ENCODE results near the gene PFDN5.
A peak's percentile ranks its signal among the peaks of the same experiment; 100 is the strongest.
"Not testable (repeated sequence)": the region's sequence is repeated elsewhere in the genome, so short reads cannot be mapped to it uniquely, and the experiment has no call there.

PFDN5 gene

DNA sequence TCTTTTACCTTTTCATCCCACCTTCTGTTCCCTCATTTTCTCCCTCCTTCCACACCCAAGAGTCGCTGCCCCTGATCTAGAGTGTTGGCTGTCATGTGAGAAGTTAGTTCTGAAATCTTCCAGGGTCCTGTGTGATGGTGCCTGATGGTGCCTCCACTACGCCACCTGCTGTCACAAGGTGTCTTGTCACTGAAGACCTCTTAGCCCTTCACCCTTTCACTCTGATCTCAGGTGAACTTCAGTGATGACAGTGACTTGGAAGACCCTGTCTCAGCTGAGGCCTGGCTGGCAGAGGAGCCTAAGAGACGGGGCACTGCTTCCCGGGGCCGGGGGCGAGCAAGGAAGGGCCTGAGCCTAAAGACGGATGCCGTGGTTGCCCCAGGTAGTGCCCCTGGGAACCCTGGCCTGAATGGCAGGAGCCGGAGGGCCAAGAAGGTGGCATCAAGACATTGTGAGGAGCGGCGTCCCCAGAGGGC is 7.6 kb upstream of the PFDN5 start:
- DNase-seq = peak; percentile 75

DNA sequence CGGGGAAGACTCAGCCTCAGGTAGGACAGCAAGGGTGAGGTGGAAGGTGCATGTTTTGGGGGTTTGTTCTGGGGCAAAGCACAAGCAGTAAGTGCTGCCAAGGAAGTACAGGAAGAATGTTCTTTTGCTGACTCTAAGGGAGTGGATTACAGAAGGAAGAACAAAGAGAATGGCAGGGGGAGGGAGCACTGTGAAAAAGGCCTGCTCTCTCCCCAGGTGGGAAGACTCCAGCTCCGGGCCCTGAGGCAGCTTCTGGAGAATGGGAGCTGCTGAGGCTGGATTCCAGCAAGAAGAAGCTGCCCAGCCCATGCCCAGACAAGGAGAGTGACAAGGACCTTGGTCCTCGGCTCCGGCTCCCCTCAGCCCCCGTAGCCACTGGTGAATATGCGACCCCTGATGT is 7.0 kb upstream of the PFDN5 start:
- no peak for DNase-seq

DNA sequence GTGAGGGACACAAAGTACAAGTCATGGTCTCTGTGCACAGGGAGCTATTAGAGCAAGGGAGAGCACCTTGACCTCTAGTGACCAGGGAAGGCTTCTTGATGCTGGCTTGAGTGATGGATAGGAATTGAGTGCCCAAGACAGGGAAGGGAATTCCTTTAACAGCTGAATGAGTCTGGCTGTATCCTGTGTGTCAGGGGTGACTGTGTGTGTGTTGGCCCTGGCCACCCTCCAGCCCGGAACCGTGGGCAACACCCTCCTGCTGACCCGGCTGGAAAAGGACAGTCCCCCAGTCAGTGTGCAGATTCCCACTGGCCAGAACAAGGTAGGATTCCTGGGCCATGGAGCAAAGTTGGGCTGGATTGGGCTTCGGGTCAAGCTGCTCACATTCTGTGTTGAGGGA is 5.5 kb upstream of the PFDN5 start:
- DNase-seq = no peak

DNA sequence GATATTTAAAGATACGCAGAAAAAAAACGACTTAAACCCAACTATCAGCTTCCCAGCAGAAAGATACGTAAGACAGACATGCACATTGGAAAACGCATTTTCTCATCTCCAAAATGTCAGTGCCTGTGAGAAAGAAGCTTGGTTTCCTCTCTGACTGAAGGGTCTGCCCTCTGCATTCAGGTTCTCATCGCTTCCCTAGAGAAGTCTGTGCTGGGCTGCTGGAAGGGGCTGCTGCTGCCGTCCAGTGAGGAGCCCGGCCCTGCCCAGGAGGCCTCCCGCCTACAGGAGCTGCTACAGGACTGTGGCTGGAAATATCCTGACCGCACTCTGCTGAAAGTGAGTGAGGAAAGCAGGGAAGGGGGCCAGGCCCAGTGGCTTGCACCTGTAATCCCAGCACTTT is 4.7 kb upstream of the PFDN5 start:
- peak; percentile 32 for DNase-seq

DNA sequence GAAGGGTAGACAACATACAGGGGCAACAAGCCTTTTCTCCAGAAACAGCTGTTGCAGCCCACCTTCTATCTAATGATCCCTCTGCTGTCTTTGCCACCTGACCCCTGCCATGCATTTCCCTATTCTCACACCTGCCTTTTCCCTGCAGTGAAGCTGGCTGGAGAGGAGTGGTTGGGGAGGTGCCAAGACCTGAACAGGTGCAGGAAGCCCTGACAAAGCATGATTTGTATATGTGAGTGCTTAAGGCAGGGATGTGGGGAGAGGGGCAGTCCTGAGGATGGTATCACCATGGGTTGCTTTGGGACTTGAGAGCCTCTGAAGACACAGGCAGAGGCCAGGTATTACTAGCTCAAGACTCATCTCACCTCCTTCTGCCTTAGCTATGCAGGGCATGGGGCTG is 2.9 kb upstream of the PFDN5 start:
- no peak for DNase-seq

DNA sequence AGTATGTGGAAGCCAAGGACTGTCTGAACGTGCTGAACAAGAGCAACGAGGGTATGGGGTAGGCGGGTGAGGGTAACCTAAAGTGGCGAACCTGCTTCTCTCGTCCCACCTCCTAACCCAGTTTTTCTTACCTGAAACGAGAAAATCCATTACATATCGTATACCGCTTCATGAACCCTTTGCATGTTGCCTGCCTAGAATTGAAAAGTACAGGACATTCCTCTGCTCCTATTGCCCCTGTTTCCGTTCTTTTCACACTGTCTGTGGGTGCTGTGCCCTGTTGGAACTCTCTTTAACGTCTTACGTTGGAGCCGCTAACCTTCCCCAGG is 513 bp downstream of the PFDN5 start:
- DNase-seq = no peak

DNA sequence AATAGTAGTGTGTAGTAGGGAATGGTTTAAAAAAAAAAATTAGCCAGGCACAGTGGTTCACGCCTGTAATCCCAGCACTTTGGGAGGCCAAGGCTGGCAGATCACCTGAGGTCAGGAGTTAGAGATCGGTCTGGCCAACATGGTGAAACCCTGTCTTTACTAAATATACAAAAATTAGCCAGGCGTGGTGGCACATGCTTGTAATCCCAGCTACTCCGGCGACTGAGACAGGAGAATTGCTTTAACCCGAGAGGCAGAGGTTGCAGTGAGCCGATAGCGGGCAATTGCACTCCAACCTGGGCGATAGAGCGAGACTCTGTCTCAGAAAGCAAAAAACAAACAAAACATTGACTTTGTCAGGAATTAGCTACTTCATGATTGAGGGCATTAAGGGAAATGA is 1.8 kb downstream of the PFDN5 start:
- DNase-seq = not testable (repeated sequence)

DNA sequence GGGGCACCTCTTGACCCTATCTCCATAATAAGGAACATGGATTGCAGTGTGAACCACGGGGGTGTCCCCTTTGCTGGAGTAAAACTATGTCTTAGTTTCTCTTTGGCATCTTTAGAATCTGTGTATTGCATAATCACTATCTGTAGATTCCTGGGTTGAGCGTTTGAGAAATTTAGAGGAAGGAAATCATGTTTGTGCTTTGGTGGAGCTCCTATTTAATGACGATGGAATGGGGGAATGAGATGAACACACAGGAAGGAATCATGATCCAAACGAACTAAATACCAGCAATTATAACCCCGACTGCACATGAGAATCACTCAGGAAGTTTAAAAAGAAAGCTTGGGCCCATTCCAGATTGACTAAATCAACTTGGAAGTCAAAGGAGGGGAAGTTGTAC is 2.8 kb downstream of the PFDN5 start:
- no peak for DNase-seq

DNA sequence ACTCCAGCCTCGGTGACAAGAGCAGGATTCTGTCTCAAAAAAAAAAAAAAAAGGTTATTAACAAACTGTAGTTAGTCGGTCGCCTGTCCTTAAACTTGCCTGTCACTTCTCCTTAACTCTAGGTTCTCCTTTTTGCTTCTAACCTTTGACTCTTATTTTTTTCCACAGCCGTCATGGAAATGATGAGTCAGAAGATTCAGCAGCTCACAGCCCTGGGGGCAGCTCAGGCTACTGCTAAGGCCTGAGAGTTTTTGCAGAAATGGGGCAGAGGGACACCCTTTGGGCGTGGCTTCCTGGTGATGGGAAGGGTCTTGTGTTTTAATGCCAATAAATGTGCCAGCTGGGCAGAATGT is 3.7 kb downstream of the PFDN5 start:
- peak; percentile 64 for DNase-seq

DNA sequence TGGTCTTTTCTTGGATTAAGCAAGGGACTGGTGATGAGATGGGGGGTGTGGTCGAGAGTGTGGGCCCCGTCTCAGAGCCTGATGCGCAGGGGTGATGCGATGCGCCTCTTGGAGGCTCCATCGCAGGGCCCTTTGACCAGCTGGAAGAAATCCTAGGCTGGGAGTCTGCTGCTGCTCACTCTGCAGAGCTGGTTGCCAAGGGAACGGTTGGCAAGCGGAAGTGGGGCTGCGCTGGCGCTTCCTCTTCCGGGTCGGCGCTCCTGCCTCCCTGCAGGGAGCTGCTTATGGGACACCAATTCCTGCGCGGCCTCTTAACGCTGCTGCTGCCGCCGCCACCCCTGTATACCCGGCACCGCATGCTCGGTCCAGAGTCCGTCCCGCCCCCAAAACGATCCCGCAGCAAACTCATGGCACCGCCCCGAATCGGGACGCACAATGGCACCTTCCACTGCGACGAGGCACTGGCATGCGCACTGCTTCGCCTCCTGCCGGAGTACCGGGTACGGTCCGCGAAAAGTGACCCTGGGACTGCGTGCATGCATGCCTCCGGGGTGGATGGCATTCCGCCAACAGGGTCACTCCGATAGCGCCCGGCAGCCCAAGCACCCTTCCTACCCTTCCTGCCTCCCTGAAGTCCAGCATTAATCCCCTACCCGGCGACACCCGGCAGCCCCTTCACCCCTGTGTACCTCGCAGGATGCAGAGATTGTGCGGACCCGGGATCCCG is 4.3 kb downstream of the PFDN5 start, which contains the start of gene MYG1:
TSS of gene MYG1 (plus strand) at position 242 of the 727 bp plus-strand sequence. CDS start at position 285, 43 bp downstream.
- peak; percentile 95 for DNase-seq

DNA sequence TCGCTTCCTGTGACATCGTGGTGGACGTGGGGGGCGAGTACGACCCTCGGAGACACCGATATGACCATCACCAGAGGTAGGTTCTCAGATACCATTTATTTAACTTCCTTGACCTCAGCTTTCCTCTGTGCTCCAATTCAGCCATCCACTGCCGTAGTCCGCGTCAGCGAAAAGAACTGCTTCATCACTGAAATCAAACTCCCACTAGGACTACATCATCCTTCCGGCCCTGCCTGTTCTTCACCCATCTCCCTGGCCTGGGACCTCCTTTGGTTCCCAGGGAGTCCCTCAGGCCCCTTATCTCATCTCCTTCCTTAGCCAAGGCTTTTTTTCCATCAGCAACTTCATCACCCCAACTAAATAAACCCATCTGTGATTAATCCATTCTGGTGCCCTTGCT is 4.8 kb downstream of the PFDN5 start:
- peak; percentile 41 for DNase-seq

DNA sequence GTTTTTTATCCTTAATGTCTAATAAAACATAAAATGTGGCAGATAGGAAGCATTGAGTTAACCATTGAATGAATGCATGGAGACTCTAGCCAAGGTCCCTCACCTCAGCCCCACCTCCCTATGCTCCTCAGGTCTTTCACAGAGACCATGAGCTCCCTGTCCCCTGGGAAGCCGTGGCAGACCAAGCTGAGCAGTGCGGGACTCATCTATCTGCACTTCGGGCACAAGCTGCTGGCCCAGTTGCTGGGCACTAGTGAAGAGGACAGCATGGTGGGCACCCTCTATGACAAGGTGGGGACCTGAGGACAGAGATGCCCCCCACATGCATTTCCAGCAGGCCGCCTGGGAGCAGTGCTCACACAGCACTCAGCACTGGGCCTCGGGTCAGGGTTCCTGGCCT is 7.6 kb downstream of the PFDN5 start:
- DNase-seq = no peak

DNA sequence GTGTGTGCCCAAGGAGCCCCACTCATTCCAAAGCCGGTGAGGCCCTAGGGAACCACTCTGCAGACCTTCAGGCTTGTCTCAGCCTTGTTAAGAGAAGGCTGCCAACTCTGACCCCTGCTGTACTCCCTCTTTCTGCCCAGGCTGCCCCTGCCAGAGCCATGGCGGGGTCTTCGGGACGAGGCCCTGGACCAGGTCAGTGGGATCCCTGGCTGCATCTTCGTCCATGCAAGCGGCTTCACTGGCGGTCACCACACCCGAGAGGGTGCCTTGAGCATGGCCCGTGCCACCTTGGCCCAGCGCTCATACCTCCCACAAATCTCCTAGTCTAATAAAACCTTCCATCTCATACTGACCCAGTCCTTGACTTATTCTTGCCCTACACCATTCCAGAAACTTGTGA is 11.5 kb downstream of the PFDN5 start:
- no peak for DNase-seq

DNA sequence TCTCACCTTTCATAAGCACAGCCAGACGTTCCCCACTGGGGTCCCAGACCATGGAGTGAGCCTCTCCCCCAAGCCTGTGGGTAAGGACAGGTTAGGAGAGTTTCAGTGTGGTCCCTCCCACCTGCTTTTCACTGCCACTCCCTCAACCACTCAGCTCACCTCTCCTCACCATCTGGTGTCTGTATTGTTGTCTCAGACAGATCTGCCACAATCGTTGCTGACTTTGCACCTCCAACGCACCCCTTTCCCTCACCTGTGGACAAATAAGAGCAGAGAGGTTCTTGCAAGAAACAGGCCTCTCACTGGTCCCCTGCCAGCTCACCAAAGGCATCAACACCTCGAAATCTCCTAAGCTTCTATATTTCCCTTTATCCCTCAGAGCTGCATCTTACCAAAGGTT is 12.9 kb downstream of the PFDN5 start:
- no peak for DNase-seq

DNA sequence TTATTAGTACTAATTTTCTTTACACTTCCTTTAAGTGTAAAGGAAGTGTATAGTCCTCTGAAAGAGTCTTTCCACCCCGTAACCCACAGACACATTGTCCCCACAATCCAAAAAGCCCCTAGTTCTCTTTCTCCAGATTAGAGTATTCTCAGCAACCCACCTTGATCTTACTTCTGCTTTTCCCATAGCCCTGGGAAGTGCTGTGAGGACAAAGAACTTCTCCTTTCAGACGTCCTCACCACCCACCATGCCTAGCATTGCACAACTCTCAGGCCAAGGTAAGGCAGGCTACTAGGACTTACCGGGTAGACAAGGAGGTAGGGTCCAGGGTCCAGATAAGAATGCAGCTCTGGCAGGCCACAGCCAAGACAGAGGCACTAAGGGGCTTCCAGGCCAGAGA is 18.7 kb downstream of the PFDN5 start:
- DNase-seq = no peak

DNA sequence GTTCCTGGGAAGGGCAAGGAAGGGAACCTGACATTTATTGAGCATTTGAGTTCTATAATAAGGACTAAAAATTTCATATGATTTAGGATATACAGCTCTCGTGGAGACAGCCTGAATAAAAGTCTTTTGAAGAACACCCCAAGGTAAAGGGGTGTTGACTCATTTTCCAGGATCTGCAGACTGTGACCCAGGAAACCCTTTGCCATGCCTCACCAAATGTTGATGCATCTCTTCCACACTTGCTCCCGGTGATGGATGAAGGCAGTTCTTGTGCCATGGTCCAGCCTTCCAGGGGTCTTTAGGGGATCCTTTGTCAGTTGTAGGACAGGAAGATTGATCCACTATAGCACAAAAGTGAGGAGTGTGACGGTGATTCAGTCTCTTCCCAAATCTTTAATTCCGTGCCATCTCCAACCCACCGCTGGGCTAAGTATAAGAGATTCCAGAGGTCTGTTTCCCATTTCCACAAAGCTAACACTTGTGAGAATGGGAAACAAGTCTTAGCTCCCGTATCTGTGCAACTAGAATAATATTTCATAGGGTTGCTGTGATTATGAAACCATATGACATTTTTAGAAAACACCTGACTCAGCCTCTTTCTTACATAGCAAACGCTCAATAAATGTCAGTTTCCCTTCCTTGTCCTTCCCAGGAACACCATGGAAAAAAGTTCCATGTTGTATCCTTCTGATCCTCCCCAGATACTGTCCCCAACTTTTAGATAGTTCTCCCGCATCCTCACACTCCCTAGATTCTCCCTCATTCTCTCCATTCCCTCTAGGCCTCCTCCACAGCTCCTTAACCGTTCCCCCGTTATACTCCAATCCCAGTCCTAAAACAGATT is 25.2 kb downstream of the PFDN5 start:
- no peak for DNase-seq

DNA sequence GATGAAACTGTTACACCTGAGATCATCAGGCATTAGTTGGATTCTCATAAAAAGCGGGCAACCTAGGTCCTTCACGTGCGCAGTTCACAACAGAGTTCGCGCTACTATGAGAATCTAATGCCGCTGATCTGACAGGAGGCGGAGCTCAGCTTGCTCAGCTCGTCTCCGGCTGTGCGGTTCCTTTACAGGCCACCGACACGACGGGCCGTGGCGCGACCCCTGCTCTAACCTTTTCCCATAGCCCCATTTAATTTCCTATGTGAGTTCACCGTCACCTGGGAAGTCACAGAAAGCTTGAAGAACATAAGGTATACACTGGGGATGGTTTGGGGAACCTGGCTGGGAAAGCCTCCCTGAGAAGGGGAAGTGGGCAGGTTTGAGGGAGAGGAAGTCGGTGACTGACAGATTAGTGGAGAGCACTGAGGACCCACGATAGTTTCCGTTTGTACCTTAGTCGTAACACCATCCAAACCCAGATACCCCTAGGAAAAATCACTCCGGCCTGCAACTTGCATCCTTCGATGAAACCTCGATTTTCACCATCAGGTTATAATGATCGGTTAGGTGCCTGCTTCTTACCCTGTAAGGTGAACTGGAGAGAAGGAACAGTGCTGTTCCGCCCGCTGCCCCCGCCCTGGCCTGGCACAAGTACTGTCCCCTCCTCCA is 28.9 kb downstream of the PFDN5 start:
- DNase-seq = peak; percentile 73

DNA sequence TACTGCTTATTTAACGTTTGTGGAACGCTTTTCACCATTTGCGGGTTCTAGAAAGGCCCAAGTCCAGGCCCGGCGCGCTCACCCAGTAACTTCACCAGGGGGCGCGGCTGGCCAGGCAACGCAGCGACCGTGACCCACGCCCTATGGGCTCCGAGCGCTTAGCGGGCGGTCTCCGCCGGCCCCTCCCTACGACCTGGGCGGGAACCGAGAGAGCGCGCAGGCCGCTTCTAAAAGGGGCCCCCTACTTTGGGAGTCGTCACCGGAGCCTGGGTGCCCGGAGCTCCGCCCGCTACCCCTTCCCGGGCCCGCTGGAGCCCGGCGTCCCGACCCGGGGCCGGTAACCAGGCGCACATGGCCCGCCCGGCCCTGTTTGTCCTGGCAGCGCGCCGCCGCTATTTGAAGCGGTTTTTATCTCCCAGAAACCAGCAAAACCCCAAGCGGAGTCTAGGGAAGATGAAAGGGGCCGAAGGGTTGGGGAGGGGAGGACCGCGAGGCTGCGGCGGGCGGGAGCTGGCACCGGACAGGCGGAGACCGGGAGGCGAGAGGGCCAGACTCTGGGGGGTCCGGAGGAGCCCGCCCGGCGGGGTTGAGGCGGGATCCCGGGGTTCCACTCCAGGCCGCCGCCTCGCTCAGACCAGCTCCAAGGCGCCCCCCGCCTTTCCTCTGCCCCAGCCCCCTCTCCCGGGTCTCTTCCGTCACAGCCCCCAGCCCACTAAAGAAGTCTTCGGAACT is 29.6 kb downstream of the PFDN5 start:
- peak; percentile 95 for DNase-seq

DNA sequence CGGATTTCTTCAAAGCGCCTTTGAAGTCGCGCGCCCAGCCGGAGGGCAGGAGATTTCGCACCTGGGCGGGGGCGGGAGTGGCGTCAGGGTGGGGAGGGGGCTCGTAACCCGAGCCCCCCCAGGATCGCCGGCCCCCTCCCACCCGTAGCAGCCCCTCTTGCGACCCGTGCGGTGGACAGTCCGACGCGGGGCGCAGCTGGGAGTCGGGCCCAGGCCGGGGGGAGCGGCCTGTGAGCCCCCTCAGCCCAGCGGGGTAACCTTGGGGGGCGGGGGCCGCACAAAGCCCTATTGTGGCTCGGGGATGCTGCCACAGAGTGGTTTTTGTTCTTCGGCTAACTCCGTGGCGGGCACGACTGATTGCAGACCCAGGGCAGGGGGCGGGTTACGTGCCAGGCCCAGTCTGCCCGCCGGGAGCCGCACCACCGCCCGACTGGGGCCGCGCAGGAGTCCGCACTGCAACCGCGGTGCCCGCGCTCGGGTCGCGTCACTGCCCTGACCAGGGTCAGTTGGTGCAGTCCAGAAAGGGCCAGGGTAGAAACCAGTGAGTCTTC is 30.2 kb downstream of the PFDN5 start:
- DNase-seq = peak; percentile 27

DNA sequence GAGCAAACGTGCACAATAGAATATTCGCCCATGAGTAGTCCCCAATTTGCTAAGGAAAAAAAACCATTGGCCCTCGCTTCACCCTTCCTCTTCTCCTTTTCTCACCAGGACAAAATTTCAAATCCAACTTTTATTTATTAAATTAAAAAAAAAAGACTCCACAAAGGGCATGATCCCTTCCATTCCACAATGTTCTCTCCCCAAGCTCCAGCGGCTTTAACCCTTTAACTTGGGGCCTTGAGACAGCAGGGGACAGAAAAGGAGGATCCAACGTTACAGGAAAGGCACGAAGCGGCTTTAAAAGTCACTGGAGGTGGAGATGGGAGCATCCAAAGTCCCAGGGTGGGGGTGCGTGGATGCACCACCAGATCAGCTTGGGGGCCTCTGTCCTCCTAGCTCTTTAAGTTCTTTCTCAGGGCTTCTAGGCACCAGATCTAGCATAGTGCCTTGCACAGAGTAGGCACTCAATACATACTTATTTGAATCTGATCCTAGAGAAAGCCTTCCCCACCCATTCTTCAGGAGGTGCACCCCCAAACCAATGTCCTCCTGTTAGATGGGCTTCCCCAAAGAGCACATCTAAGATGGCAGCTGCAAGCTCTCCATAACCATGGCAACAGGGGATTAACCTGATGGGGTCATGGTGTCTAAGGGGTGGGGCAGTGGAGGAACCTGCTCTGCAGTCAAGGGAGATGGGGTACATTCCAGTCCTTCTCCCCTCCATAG is 31.3 kb downstream of the PFDN5 start:
- no peak for DNase-seq

DNA sequence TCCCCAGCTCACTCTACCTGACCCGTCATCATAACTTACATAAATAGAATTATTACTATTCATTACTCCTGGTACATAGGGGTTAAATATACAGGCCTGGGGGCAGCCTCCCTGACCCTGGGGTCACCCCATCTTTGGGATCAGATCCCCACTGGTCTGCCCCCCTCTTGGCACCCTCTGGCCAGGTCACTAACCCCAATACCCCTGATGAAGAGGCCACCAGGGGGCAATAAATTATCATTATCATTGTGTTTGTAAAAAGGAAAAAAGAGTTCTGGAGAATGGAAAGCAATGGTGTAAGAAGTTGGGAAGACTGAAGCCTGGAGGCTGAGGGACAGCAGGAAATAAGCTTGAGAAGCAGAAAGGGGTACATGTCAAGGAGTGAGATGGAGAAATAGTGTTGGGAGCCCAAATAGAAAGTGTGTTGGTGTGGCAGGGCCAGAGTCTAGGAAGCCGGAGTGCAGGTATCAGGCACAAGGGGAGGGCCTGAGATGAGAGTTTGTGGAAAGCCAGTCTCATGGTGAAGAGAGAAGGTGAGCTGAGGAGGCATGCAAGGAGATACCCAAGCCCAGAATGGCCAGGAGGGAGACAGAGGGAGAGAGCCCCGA is 32.2 kb downstream of the PFDN5 start:
- no peak for DNase-seq

DNA sequence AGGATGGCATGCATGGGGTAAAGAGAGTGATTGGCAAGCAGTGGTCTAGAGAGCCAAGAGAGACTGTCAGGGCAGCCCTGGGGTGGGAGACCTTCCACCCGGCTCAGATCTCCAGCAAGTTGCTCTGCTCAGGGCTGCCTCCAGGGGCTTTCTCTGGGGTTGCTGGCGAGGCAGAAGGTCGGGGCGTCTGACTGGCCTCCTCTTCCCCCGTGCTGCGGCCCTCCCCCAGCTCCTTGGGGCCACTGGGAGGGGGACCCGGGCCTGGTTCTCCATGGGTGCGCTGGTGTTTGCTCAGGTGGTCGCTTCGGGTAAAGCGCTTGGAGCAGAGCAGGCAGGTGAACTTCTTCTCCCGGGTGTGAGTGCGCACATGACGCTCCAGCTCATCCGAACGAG is 32.7 kb downstream of the PFDN5 start:
- no peak for DNase-seq

Data from activated CD4-positive, alpha-beta T cell treated with anti-CD3 and anti-CD28 coated beads, Interleukin-10, Interleukin-2, amounts not matched to agents 100 ng/mL and 50 ng/mL, durations not matched to agents 16 hours and 8 hours (primary cell).